LNCaP clone FGC (cell line): Measurements from ENCODE around the gene CMIP.

Experiments used
- DNase-seq: peaks from one replicate; pipeline ENCODE4 v3.0.0-alpha.2; 2011; ENCODE audit warnings: low read depth
- H3K4me3 ChIP-seq: 2 replicates; pipeline ENCODE4 v1.5.1; 2011; ENCODE audit warnings: mild to moderate bottlenecking, low read depth, low read length, control low read depth
- TF ChIP-seq, protein P1 (sequence below): IDR thresholded peaks from 2 replicates; pipeline ENCODE4 v1.5.1; 2012; ENCODE audit warnings: mild to moderate bottlenecking; ENCODE audit not compliant: control insufficient read depth, insufficient read depth; ENCODE audit errors: extremely low read depth

CMIP gene

GRCh38 chr16:81669473-81670350 is 225.1 kb downstream of the CMIP start:
- no peak for DNase-seq
- TF ChIP-seq, protein P1, sequence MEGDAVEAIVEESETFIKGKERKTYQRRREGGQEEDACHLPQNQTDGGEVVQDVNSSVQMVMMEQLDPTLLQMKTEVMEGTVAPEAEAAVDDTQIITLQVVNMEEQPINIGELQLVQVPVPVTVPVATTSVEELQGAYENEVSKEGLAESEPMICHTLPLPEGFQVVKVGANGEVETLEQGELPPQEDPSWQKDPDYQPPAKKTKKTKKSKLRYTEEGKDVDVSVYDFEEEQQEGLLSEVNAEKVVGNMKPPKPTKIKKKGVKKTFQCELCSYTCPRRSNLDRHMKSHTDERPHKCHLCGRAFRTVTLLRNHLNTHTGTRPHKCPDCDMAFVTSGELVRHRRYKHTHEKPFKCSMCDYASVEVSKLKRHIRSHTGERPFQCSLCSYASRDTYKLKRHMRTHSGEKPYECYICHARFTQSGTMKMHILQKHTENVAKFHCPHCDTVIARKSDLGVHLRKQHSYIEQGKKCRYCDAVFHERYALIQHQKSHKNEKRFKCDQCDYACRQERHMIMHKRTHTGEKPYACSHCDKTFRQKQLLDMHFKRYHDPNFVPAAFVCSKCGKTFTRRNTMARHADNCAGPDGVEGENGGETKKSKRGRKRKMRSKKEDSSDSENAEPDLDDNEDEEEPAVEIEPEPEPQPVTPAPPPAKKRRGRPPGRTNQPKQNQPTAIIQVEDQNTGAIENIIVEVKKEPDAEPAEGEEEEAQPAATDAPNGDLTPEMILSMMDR: no peak
- no peak overlapping the region for H3K4me3 ChIP-seq

GRCh38 chr16:81671738-81672597 is 227.4 kb downstream of the CMIP start:
- no peak overlapping the region for H3K4me3 ChIP-seq
- no peak for DNase-seq
- TF ChIP-seq, protein P1: no peak

DNA sequence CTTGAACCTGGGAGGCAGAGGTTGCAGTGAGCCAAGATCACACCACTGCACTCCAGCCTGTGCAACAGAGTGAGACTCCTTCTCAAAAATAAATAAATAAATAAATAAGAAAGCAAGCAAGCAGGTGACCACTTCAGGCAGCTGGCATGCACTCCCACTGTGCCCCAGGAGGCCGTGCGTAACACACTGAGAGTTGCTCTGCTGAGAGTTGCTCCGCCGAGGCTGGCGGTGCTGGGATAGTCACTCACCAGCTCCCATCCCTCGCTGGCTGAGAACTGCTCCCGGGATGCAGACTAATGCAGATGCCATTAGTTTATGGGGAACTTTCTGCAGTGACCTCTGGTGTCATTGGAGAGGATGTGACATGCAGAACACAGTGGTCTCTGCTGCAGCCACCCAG is 228.8 kb downstream of the CMIP start:
- no peak for DNase-seq
- TF ChIP-seq, protein P1: no peak
- no peak overlapping the region for H3K4me3 ChIP-seq

GRCh38 chr16:81675662-81676061 is 231.1 kb downstream of the CMIP start:
- no peak for DNase-seq
- TF ChIP-seq, protein P1: no peak
- no peak overlapping the region for H3K4me3 ChIP-seq

DNA sequence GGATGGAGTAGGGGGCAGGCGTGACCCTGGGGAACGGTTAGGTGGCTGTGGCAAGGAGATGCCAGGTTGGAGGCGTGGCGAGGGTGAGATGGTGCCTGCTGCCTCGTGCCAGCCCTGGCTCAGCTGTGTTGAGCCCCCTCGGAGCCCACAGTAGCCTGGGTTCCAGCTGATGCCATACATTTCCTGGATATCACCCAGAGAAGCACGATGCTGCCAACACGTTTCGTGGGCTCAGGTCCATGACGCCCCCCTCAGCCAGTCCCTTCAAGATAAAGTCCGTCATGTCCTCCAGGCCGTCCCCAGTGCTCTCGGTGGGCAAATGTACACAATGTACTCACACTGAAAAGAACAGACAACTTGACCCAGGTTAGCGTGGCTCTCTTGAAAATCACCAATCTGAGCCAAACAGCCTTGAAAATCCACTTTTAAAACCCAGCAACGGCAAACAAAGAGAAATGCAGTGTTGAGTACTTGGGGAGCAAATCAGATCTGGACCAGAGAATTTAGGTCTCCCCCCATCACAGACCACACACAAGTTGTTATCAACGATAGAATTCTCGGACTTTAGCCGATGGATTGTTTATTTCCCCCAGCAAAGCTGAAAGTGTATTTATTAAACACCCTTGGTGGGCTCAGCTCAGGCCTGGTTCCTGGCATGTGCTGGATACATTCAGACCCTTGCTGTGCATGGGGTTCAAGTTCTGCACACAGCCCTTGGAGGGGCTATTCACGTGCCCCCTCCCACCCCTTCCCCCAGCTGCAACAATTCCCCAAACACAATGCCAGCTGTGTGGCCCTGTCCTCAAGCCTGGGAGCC is 231.7 kb downstream of the CMIP start:
- H3K4me3 ChIP-seq: no peak overlapping the region
- DNase-seq: no peak
- TF ChIP-seq, protein P1: no peak

GRCh38 chr16:81676883-81677737 is 232.5 kb downstream of the CMIP start:
- DNase-seq: no peak
- TF ChIP-seq, protein P1: no peak

More at GRCh38 chr16:81676883-81677737, 232.5 kb downstream of the CMIP start:
- H3K4me3 ChIP-seq: no peak overlapping the region
